Stimulated activated CD4-positive, alpha-beta T cell treated with anti-CD3 and anti-CD28 coated beads, Interleukin-2, amount 100 ng/mL, for 24 hours (primary cell): Measurements from ENCODE around the gene CLIC6.
A peak's percentile ranks its signal among the peaks of the same experiment; 100 is the strongest.

ENCODE experiments used
- DNase-seq, 2 donors: peaks; one replicate each; pipeline ENCODE4 v3.0.0-alpha.2; 2020

The CLIC6 gene

DNA sequence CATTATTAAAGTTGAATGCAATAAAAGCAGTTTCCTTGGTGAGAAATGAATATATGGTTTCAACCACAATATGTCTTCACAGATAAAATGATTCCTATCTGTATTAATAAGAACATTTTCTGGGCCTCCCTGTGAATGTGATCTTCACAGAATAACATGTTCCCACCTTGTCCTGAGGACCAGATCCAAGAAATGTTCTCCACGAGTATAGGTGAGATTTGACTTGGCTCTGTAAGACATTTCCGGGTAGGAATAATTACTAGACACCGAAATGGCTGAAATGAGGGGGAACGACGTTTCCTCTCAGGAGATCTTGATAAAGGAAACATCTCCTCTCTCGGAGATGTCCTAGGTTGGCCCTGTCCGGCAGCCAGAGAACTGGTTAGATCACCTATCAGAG is 61.4 kb downstream of the CLIC6 start:
- DNase-seq, result no peak

DNA sequence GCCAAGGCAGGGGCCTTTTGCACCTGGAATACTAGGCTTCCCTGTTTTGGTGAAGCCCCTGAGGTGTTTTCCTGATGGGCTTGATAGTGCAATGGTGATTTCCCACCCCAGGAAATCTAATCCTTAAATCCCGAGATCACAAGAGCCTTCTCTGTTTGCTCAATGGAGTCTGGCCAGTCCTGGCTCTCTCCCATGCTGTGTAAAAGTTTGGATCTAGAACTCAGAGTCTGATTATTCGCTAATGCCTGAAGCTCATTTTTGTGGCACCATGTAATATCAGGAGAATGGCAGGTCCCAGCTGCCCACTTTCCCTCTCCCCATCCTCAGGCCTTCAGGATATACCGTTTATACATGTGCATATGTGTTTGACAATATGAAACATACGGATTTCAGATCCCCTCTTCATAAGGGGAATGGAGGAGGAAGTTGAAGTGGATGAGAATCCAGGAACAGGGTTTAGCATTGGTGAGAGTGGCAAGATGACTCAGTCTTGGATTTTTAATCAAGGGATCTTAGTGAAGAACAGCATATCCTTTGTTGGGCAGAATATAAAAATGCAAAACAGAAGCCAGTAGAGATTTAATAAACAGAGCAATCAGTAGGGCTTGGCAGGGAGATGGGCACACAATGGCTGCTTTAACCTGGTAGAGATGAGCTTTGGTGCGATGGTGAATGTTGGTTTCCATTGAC is 62.1 kb downstream of the CLIC6 start:
- DNase-seq, result no peak

DNA sequence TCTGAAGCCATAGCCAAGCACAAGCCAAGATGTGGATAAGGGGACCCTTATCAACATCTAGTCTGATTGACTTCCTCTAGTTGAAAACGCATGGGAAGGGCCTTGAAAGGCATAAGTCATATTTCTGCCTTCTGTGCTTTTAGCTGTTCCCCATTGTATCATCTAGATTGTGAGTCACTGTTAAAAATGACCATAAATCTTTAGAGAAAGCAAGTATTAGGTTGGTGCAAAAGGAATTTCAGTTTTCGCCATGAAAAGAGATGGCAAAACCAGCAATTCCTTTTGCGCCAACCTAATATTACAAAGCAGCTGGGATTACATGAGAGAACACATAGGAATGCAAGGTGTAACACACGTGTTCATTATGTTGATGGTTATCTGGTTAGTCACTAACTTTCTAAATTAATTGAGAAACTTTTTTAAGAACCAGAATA is 63.6 kb downstream of the CLIC6 start:
- DNase-seq, result no peak

DNA sequence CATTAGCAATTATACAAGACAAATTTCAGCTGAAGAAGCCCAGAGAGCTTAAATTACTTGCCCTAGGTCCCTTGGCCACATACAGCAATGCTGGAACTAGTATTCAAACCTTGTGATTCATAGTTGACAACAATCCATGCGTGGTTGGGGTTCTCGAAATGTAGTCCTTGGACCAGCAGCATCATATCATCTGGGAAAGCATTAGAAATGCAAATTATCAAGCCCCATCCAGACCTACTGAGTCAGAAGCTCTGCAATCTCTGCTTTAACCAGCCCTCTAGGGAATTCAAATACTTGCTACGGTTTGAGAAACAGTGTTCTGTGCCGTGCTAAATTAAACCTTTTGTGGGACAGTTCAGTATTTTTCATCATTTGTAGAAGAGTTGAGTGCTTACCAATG is 65.1 kb downstream of the CLIC6 start:
- DNase-seq, result no peak

DNA sequence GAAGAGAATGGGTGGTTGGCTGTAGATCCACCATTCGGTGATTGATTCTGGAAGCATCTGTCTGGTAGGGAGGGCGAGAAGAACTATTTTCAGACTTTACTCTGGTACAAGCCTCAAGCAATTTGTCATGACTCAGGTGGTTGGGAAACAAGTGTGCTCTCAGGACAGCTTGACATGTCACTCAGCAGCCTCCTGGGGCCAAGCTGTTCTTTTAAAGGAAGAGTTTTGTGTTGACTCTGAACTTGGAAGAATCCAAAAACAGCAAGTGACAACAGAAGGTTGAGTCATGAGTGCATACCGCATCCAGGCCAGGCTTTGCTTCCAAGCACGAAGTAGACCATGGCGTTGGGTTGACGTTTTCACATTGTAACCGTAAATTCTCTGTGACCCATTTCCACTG is 65.9 kb downstream of the CLIC6 start:
- DNase-seq, result no peak

DNA sequence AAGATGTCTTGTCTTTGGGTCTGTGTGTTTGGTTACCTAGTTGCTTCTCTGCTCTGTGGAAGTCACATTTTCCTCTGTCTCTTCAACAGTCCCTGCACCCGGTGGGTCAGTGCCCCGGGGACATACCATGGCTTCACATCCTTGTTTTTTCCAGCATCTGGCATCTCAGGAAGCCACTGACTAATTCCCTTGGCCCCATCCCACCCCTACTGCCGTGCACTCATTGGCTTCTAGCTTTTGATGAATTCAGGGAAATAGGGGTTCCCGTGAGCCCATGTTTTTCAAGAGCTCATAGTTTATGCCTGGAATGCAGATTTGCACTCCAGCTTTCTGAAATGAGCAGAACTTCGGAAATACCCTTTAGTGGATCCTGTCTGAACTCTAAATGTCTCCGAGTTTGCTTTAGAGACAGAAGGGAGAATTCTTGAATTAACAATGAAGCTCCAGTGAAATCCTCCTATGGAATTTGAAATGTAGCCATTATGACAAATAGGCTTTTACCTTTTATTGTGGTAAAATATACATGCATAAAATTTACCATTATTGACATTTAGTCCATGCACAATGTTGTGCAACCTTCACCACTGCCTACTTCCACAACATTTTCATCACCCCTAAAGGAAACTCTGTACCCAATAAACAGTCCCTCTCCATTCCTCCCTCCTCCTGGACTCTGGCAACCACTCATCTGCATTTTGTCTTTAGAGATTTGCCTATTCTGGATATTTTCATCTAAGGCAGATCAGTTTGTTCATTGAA is 67.5 kb downstream of the CLIC6 start:
- no peak for DNase-seq

DNA sequence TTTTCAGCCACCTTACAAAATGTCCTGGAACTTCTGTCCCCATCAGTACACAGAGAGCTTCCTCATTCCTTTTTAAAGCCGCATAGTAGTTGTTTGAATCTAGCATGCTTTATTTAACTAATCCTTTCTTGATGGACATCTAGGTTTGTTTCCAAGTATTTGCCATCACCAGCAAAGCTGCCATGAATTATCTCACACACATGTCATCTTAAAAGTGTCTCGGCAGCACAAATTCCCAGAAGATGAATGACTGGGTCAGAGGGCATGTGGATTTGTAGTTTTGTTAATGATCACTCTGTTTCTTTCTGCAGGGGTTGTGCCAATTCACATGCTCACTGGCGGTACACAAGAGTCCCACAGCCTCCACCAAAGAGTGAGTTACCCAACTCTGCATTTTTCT is 68.3 kb downstream of the CLIC6 start:
- DNase-seq, result no peak

DNA sequence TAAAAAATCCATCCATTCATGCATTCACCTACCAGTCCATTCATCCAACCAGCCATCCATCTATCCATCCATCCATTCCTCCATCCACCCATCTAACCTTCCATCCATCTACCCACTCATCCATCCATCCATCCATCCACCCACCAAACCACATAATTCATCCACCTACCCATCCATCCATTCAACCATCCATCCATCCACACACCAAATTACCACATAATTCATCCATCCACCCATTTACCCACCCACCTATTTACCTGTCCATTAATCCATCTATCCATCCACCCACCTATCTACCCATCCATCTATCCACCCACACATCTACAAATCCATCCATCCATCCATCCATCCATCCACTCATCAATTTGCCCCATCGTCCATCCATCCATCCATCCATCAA is 71.4 kb downstream of the CLIC6 start:
- no peak for DNase-seq

DNA sequence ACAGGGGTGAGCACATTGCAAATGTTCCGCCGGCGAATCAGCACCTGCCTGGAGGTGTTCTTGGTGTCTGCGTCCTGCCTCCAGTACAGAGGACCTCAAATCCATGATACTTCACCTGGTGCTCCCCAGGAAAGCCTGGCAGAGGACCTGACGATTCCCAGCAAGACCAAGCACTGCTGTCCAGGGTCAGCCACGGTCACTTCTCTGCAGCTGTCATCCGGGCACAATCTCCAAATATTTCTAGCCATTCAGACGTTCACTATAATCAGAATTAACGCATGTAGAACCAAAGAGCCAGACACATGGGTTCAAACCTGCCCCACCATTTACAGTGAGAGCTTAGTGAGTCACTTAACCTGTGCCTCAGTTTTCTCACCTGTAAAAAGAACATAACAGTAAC is 74.5 kb downstream of the CLIC6 start:
- no peak for DNase-seq

DNA sequence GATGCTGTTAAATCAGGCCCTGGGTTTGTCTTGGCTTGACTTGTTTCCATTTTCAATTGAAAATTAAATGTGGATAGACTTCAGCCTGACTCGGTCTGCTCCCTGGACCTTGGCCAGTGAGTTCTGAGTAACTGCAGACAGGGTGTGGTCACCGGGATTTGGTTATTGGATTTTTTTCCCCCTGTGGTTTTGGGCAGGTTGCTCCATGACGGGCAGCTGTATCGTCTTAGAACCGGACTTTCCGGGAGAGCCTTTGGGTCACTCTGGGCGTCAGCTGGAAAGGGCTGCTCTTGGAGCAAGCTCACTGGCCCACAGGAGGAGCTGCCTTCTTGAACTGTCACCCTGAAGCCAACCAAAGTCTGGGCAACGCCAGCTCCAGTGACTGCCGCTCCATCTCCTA is 75.0 kb downstream of the CLIC6 start:
- no peak for DNase-seq

DNA sequence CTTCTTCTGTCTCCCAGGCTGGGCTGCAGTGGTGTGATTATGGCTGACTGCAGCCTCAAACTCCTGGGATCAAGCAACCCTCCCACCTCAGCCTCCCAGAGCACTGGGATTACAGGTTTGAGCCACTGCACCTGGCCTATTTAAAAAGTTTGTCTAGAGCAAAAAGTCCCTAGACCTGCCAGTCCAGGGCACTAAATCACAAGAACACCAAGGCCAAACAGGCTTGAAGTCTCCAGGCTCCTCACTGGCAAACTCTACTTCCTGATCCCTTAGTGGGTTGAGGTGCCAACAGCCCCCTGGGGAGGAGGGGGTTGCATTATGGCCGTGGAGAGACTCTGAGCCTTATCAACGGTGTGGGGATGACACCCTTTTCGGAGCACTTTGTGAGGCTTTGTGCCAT is 76.0 kb downstream of the CLIC6 start:
- no peak for DNase-seq

DNA sequence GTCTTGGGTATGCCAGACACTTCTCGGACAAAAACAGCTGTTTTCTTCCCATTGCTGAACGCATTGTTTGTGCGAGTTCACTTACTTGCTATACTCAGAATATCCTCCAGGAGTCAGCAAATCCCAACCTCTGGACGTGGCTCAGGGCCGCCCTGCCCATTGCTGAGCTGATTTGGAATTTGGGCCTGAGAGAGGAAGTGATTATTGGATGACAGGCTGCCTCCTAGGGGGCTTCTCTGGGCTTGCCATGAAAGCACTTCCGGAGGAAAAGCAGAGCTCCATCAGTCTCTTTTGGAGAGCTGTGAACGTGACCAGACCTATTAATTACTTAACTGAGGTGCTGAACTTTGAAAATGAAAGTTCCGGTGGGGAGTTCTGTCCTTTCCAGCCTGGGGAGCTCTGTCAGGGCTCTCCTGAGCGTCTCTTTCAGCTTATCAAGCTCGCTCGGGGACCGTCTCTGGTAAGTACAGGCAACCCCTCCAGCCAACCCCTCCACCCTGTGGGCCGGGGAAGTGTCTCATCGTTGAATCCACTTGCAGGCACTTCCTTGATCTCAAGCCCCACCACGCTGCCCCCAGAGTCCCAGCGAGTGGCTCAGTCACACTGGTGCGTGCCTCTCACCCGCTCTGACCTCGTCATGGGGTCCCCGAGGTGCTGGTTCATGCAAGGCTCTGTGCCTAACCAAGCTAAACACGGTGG is 76.9 kb downstream of the CLIC6 start:
- peak; percentile 57 to 60 for DNase-seq

DNA sequence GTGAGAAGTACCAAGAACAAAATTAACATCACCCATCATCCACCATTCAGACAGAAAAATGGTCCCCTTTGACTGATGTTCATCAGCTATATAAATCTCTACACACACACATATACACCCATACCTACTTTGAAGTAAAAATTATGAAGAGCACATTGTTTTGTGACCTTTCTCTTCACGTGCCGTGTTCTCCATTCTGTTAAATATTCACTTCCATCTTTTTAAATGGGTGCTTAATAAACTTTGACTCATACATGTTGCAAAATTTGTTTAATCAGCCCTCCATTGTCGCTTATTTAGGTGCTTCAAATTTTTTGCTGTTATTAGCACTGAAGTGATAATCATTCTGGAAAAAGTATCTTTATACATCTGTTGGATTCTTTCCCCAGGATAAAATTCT is 80.1 kb downstream of the CLIC6 start:
- DNase-seq, result no peak

DNA sequence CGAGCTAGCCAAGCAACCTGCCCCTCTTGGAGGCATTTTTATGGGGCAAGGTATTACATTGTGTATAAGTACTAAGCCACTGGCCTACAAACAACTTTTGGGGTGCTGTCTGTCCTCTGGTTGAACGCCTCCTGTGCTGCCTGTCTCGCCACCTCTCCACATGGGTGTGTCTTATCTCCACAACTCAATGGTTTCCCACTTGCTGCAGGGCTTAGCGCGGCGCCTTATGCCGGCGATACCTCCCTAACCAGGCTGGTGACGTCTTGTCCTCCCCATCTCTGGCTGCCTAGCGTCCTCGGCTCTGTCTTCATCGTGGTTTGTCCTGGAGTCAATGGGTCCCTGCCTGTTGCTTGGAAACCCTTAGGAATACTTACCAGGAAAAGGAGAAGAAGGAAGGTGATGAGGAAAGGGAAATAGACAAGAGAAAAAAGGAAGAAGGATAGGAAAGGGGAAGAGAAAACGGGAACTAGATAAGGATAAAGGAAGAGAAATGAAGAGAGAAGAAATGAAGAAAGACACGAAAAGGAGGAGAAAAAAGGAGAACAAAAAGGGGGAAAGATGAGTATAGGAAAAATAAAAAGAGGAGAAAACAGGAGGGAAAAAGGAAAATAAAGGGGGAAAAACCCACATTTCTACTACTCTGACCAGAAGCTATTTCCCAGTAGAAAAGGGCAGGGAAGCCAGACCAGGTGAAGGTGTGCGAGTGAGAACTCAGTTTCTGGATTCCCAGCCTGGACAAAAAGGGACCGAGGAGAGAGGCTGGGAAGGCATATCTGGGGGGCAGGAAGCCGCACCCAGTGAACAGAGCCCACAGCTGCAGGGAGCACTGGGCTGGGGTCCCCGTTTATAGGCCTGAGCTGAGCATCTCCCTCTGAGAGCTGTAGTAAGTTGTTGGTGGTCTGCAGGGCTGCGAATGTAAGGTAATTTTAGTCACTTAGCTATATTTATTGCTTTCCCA is 86.2 kb downstream of the CLIC6 start:
- DNase-seq, result no peak

DNA sequence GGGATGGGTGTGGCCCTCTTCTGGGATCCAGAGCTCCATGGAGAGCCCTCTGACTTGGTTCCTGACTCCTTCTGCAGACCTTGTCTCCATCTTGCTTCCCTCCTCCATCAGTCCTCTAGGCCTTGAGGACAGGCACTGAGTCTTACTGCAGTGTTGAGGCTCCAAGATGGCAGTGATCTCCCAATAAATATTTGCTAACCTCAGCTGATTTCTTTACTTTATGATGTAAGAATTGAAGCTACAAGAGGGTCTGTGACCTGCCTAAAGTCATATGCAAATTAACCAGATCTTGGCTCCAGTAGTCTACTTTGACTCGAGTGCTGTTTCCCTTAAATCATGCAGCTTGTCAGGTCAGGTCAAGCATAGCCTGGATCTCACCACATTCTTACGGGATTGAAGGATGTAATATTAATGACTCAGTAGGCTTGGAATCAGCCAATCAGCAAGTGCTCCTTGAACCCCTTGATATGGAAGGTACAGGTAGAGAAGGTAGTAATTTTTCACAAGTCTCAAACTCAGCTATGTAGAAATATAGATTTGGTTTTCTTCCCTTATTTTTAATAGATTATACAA is 93.0 kb downstream of the CLIC6 start:
- DNase-seq, result no peak

DNA sequence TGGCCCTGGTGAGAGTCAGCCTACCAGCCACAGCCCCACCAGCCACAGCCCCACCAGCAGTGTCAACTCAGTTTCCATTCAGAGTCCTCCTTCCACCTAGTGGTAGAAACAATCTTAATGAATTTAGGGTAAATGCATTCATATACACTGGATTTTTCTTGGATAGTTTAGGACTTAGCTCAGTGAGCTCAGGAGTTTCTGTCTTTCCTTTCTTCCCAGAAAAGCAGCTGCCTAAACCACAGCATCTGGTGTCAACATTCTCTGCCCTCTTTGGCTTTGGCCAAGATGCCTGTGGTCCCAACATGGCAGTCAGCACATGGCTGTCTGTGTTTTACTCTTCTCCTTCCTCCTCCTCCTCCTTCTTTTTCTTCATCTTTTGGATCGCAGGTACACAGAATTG is 94.0 kb downstream of the CLIC6 start:
- DNase-seq, result no peak

DNA sequence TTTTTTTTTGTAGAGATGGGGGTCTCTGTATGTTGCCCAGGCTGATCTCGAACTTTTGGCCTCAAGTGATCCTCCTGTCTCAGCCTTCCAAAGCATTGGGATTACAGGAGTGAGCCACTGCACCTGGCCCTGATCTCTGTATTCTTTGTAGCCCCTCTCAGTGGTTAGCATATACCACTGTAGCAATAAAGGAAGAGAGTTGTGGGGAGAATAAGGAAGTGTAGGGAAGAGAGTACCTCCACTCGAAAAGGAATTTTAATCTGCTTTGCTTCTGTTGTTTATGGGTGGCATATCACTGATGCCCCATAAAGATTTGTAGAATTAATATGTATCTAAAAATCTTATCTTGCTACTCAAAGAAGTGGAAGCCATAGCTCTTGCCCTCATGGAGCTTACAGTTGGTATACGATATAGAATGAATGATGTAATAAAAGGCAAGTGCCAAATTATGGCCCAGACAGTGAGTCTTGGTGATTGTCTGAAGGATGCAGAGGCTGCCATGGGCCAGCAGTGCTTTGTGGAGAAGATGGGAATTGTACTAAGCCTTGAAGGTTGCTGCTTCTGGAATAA is 96.0 kb downstream of the CLIC6 start:
- no peak for DNase-seq

DNA sequence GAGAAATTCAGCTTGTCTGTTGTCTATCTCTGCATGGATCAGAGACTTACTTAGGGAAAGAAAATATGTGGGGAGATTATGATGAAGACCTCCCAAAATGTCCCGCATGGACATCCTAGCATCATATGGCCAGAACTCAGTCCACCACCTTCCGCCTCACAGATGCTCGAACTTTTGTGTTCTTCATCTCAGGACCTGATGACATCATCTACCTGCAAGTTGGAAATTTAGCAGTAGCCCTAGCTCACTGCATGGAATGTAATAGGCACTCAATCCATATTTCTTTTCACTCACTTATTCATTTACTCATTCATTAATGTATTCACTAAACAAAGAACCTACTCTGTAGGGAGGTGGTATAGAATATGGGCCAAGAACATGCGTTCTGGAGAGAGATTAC is 96.8 kb downstream of the CLIC6 start:
- no peak for DNase-seq

DNA sequence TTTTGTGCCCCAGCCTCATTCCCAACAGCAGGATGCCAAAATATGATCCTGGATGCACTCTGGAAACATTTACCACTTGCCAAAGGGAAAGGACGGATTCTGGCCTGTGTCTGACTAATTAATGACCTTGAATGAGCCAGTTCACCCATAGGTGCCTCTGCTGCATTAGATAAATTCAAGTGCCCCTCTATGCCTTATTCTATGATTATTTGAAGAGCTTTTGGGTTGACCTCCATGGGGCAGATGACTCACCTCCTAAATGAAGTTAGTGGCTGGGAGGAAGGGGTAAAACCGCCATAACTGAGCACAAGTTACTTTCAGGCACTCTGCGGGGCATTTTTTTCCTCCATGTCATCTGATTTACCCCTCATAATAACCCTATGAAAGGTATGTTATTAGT is 98.1 kb downstream of the CLIC6 start:
- no peak for DNase-seq
